Measurements from ENCODE around the gene TMEM258.

GRCh38 chr11:61791737-61792309, 576 bp downstream of the TMEM258 start:
- TF ChIP-seq NUFIP1 (IDR thresholded peaks at IDR 0.05; ENCODE audit: partially characterized antibody) (no peak), ZNF274 (IDR thresholded peaks at IDR 0.05; ENCODE audit: borderline replicate concordance, low read depth, low read length) (no peak), HDAC6 (IDR thresholded peaks at IDR 0.05; ENCODE audit: low read depth, low read length) (no peak), KAT7 (CRISPR knock-in tag; IDR thresholded peaks at IDR 0.05; ENCODE audit: borderline replicate concordance) (no peak), POLR2G (IDR thresholded peaks at IDR 0.05; ENCODE audit: low read depth, low read length) (no peak), NFE2 (IDR thresholded peaks at IDR 0.05; ENCODE audit: low read depth) (no peak)

Data from K562 (cell line).